ENCODE measurements around the gene RIMBP2. TPM values are rescaled to one million over a fixed set of nuclear protein-coding genes. Genes with fewer than 3 reads are reported as not detected.
"Not testable (repeated sequence)": the region's sequence is repeated elsewhere in the genome, so short reads cannot be mapped to it uniquely, and the experiment has no call there.

The RIMBP2 gene
- polyA plus RNA-seq, 4 donors: 11.6 to 17.8 (median 15.1) TPM

- no peak for DNase-seq (ENCODE audit: low read depth in 4 of 4, low spot score in 3 of 4)
These were observed 106.1 kb downstream of the RIMBP2 start for GRCh38 chr12:130609966-130610365.

DNA sequence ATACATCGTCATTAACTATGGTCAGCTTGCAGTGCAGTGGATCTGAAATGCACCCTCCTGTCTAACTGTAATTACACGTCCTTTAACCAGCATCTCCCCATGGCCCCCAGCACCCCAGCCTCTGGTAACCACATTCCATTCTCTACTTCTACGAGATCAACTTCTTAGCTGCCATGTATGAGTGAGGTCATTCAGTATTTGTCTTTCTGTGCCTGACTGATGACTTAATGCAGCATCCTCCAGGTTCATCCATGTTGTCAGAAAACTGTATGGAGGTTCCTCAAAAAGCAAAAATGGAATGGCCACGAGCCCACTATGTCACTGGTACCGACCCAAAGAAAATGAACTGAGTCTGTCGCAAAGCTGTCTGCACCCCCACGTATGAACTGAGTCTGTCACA is 107.3 kb downstream of the RIMBP2 start:
- DNase-seq (ENCODE audit: low read depth in 4 of 4, low spot score in 3 of 4): no peak

DNA sequence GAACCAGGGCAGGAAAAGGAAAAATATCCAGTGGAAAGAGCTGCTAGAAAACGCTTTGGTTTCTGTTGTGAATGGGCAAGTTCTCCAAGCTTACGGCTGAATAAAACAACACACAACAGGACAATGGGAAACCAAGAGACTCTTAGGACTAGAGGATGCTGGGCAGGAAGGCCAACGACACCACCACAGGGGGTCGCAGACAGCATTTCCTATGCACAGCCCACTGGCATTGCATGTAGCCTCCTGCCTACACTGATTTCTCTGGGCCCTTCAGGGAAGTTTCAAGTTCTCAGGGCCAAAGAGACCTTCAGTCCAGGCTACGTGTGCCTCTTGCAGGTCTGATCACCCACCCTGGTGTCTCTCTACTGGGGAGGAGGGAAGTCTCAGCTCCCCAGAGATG is 108.0 kb downstream of the RIMBP2 start:
- DNase-seq (ENCODE audit: low read depth in 4 of 4, low spot score in 3 of 4): no peak

DNA sequence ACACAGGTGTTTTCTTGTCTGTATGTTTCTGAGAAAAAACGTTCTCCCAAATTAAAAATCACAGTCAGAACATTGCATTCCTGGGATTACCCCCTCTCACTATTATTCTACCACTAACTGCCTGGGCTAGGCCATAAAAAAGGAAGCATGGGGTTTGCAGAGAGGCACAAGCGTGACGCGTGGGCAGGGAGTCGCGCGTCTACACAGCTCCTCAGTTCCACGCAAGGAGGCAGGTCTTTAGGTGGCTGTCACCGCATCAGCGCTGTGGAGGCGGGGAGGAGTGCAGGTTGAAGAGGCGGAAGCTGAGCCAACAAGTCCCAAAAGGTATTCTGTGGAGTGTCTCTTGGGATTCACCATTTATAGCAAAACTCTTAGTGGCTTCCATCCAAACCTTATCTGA is 109.9 kb downstream of the RIMBP2 start:
- DNase-seq (ENCODE audit: low read depth in 4 of 4, low spot score in 3 of 4): no peak

DNA sequence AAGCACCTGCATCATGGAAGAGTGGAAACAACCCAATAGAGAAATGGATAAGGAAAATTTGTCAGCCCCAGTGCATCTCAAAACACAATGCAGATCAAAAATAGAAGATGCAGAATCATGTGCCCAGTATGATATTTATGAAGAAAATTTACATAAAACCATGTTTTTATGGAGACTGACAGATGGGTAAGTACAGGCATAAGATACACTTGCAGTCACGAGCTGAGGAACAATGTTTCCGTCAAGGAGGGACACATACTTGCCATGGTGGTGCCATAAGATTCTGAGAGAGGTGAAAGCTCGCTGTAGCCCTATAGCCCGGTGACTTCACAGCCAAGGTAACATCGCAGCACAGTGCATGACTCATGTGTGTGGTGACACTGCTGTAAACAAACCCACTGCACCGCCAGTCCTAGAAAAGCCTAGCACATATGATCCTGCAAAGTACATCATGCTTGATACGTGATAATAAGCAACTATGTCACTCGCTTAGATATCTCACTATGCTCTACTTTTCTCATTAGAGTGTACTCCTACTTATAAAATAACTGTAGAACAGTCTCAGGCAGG is 112.6 kb downstream of the RIMBP2 start:
- no peak for DNase-seq (ENCODE audit: low read depth in 4 of 4, low spot score in 3 of 4)

- no peak for DNase-seq (ENCODE audit: low read depth in 4 of 4, low spot score in 3 of 4)
These were observed 113.8 kb downstream of the RIMBP2 start for GRCh38 chr12:130602251-130602650.

DNA sequence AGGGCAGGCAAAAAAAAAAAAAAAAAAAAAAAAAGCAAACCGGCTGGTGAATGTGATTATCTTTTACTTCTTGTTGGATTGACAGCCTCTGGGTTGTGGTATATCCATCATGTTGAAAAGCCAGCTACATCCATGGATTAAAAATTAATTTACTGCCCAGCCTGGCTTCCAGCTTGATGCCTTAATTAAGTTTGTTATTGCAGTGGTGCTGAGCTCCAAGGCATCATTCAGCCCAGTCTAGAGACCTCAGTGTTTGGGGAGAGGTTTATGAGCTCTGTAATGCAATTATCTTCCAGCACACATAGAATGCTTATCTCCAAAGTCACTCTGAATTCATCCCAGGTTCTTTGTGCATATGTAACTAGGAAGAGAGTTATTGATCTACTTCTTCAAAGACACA is 114.8 kb downstream of the RIMBP2 start:
- no peak for DNase-seq (ENCODE audit: low read depth in 4 of 4, low spot score in 3 of 4)

GRCh38 chr12:130596241-130596640 is 119.9 kb downstream of the RIMBP2 start:
- DNase-seq (ENCODE audit: low read depth in 4 of 4, low spot score in 3 of 4): no peak

DNA sequence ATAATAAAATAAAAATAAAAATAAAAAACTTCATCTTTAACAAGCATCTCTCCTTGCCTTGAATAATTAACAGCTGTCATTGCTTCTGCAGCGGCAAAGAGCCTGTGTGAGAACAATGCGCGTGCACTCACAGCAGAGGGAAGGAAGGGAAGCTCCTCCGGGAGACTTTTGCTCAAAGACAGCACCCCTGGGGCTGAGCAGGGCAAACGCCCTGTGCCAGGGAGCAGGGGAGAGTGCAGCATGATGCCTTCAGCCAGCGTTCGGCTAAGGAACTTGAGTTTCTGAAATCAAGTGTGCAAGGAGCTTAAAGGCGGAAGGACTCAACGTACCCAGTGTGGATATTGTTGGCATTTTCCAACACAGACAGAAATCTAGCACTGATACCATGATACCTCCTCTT is 120.5 kb downstream of the RIMBP2 start:
- no peak for DNase-seq (ENCODE audit: low read depth in 4 of 4, low spot score in 3 of 4)

- no peak for DNase-seq (ENCODE audit: low read depth in 4 of 4, low spot score in 3 of 4)
These were observed 123.0 kb downstream of the RIMBP2 start for GRCh38 chr12:130593056-130593455.

DNA sequence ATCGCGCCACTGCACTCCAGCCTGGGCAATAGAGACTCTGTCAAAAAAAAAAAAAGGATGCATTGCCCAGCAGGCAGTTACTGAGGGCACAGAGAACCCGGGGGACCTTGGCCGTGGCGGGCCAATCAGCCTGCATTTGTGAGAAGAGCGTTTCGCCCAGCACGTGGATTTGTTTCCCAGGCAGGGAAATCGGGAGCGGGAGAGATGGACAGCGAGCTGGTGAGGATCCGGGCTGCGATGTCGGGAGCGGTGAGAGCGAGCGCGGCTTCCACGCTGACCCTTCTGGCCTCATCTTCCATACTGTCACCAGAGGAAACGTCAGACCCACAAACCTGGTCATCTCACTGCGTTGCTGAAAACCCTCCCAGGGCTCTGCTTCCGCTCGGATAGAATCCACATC is 123.5 kb downstream of the RIMBP2 start:
- no peak for DNase-seq (ENCODE audit: low read depth in 4 of 4, low spot score in 3 of 4)

GRCh38 chr12:130591736-130592135 is 124.4 kb downstream of the RIMBP2 start:
- DNase-seq (ENCODE audit: low read depth in 4 of 4, low spot score in 3 of 4): no peak

DNA sequence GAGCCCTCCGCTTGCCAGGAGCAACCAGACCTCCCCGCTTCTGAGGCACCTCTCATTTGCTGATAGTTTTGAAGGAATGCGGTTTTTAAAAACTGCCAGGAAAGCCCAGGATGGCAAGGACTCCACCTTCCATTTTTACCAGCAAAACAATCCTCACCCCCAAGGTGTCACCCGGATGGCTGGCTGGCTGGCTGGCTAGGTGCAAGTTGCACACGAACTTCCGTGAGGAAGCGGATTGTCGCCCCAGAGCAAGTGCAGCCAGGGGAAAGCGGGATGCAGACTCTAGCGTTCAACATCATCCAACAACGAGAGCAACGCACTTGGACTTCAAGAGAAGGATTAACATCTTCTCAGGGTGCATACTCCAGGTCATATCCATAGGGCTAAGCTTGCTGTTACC is 125.4 kb downstream of the RIMBP2 start:
- DNase-seq (ENCODE audit: low read depth in 4 of 4, low spot score in 3 of 4): no peak

- no peak for DNase-seq (ENCODE audit: low read depth in 4 of 4, low spot score in 3 of 4)
These were observed 126.4 kb downstream of the RIMBP2 start for GRCh38 chr12:130589540-130590317.

GRCh38 chr12:130588696-130589539 is 127.2 kb downstream of the RIMBP2 start:
- no peak for DNase-seq (ENCODE audit: low read depth in 4 of 4, low spot score in 3 of 4)

DNA sequence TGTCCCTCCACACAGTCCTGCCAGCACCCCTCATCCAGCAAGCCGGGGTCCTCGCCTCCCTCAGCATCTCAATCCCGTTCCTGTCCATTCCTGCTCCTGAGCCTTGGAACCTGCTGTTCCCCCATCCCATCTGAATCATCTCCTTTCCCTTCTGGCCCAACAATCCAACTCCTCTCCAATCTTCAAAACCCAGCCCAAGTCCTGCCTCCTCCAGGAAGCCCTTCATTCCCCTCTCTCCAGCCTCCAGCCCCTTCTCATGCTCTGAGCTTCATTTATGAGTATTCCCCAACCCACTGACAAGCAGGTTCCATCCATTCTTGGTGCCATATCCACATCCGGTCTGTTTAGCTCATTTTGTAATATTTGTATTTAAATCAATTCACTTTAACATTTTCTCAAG is 128.1 kb downstream of the RIMBP2 start:
- DNase-seq (ENCODE audit: low read depth in 4 of 4, low spot score in 3 of 4): no peak

DNA sequence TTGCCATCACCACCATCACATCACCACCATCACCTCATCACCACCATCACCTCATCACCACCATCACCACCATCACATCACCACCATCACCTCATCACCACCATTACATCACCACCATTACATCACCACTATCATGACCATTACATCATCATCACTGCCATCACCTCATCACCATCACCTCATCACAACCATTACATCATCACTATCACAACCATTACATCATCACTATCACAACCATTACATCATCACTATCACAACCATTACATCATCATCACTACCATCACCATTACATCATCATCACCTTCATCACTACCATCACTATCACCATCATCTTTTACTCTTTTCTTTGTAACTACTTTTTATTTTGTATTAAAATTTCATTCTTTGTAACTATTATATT is 131.6 kb downstream of the RIMBP2 start:
- not testable (repeated sequence) for DNase-seq (ENCODE audit: low read depth in 4 of 4, low spot score in 3 of 4)

DNA sequence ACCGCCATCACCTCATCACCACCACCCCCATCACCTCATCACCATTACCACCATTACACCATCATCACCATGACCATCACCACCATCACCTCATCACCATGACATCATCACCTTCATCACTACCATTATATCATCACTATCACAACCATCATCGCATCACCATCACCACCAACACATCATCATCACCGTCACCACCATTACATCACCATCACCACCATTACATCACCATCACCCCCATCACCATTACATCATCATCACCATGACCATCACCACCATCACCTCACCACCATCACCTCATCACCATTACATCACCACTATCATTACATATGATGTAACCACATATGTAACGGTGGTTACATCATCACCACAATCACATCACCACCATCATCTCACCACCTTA is 132.3 kb downstream of the RIMBP2 start:
- no peak for DNase-seq (ENCODE audit: low read depth in 4 of 4, low spot score in 3 of 4)

DNA sequence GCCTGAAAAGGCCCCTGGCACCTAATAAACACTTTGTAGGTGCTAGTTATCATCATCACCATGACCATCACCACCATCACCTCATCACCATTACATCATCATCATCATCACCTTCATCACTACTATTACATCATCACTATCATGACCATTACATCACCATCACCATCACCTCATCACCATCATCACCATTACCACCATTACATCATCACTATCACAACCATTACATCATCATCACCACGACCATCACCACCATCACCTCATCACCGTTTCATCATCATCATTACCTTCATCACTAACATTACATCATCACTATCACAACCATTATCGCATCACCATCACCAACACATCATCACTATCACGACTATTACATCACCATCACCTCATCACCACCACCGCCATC is 132.8 kb downstream of the RIMBP2 start:
- DNase-seq (ENCODE audit: low read depth in 4 of 4, low spot score in 3 of 4): no peak

DNA sequence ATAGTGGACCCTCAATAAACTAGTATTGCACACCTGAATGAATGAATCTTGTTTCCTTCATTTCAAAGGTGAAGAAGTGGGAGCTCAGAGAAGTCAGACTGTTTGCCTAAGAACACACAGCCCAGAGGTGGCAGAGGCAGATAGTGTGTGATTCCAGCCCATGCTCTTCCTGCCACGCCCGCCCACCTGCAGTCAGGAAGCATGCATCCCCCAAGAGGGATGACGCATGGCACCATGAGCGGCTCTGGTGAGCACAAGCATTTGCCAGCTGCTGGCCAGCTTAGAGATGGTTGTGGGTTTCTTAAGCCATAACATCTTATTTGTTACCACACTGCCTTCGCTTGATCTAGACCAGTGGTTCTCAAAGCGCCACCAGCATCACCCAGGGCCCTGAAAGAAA is 133.8 kb downstream of the RIMBP2 start:
- no peak for DNase-seq (ENCODE audit: low read depth in 4 of 4, low spot score in 3 of 4)

- DNase-seq (ENCODE audit: low read depth in 4 of 4, low spot score in 3 of 4): no peak
These were observed 134.3 kb downstream of the RIMBP2 start for GRCh38 chr12:130581782-130582181.

- DNase-seq (ENCODE audit: low read depth in 4 of 4, low spot score in 3 of 4): no peak
These were observed 136.9 kb downstream of the RIMBP2 start for GRCh38 chr12:130579231-130579630.
